Dermis microvascular lymphatic vessel endothelial cell (primary cell): ENCODE results near the gene GPR107. TPM values are rescaled to one million over a fixed set of nuclear protein-coding genes. Genes with fewer than 3 reads are reported as not detected.

Experiments
- DNase-seq, 2 donors: peaks; one replicate each; pipeline versions ENCODE4 v3.0.0 to v3.0.0-alpha.2; 2010; ENCODE audit warnings: low read depth in 2 of 2
- total RNA-seq: library from RNA; depleted of rRNA; stranded (reverse); fragments of >200 nt; gene quantifications from 2 replicates; pipeline ENCODE4 v1.2.1, GENCODE V29; 2014

Gene GPR107
- total RNA-seq, 1 donor from 2014 or later: 19.8 TPM

DNA sequence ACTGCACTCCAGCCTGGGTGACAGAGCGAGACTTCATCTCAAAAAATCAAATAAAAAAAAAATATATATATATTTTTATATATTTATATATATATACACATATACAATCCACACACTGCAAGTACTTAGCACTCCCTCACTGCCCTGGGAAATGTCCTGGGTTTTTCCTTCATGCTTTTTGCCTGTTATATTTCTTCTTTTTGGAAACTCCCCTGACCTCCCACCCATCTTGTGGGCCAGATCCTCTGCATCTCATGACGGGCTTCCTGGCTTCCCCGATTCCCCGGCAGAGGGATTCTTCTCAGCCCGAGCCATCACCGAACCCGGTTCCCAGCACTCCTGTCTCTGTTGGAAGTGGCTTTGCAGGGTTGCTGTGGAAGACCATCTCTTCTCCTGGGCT lies 79.0 kb downstream of the GPR107 start:
- no peak for DNase-seq

DNA sequence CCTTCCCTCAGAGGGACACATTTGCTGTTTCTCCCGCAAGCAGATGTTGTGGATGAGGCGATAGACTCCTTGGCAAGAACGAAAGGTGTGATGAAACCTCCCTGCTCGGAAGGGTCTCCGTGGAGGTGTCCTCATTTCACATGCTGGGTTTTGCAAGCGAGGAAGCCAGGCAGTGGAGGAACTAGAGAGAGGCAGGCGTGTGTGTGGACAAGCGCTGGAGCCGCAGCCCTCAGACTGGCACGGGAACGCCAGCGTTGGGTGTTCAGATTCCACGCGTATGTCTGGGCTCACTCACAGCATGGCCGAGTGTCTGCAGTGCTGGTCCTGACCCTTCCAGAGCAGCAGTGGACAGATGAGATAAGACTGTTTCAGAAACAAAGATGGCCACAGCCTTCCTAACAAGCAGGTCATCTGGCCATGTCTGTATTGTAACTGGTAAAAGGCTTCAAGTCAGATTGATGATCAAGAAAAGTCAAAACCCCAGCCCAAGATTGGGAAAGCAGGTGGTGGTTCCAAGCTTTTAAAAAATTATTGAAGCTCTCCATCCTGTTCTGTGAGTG lies 83.5 kb downstream of the GPR107 start:
- DNase-seq: no peak

DNA sequence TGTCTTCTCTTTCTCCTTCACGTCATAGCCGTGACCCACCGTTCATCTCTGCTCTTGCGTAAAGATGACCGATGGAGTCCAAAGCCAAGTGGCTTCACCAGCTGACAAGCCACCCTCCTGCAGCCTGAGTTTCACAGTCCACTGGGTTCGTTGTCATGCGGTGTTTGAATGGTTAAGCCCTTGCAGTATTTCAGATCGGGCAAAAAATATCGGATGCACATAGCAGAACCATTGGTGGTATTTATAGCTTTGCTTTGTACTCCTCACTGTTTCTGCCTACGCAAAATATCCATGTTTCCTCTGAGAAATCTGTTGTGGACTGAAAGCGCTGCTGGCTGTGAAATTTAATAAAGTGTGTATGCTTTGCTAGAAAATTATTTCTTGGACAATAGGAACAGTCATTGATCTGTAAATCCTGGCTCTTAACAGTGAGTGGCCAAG lies 84.0 kb downstream of the GPR107 start:
- no peak for DNase-seq

DNA sequence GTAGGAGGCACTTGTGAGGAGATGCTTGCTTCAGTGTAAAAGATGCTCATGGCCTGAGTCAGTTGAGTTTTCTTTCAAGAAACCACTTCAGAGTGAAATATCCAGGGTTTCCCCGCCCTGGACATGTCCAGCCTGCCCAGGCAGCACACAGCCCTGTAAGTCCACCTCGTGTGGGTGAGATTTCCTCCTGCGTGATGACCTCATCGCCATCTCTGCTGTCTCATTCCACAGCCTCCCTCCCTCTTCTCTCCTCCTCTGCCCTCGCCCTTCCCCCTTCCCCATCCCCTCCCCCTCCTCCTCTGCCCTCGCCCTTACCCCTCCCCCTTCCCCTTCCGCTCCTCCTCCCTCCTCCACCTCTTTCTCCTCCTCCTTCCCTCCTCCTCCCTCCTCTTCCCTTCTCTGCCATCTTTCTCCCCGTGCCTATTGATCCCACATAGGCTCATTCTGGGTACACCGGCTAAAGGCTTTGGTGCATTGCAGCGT lies 84.5 kb downstream of the GPR107 start:
- peak in 1 of 2 donors; percentile 65 for DNase-seq

DNA sequence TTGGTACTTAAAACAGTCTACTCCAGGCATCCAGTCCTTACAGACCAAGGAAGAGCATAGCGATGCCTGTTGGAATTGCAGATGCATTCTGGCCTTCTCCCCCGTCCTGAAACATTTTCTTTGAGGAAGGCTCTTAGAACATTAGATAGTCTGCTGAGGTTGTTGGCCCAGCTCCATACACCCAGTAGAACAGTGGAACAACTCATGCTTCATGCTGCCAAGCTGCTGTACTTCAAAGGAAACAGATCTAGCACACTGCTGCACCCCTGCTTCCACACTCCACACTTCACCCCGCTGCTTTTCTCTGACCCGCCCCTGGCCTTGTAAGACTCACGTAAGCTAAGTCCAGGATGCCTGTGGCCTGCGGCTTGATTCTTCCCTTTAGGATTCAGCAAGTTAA lies 85.1 kb downstream of the GPR107 start:
- DNase-seq: peak in 1 of 2 donors; percentile 54

DNA sequence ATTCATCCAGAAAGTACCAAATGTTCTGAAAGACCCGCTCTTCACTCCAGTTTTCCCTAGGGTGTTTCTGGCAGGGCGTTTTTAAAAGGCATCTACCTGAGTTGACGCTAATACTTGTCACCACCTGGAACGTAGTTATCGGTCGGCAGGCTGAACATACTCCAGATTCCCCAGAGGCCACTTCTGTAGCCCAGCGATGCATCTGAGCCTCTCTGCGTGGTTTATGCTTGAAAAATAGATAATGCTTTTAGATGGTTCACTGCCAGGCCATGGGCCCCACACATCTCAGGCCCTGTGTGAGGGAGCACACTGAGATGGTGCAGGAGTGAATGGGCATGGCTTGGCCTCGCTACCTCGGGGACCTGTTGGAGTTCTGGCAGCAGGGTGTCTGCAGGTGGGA lies 85.5 kb downstream of the GPR107 start:
- no peak for DNase-seq

DNA sequence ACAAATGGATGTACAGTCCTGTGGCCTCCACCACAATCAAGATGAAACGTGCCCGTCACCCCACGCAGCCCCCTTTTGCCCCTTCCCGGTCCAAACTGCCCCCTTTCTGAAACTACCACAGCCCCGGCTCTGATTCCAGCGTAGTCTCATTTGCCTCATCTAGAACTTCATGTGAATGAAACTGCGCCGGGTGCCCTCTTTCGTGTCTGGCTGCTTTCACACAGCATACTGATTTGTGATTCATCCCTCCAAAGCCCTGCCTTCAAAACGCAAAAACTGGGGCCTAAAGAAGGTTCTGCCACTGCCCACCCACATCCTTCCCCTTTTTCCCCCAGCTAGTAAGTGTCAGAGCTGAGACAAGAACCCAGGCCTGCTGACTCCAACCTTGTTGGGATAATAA lies 87.0 kb downstream of the GPR107 start:
- DNase-seq: no peak

DNA sequence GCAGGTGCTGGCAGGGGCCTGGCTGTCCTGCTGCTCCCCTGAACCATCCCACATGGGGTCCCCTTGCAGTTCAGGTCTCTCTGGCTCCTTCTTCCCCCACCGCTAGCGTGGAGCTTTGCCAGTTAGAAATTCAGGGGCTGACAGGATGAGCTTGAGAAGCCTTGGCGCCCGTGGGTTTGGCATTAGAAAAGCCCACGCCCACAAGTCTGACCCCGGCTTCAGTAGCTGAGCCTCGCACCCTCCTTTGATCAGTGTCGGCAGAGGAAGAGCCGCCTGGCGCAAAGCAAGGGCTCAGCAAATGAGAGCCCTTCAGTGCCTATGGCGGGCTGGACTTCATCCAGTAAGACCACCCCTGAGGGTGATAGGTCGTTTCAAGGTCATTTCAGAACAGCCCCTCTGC lies 88.3 kb downstream of the GPR107 start:
- DNase-seq: no peak

DNA sequence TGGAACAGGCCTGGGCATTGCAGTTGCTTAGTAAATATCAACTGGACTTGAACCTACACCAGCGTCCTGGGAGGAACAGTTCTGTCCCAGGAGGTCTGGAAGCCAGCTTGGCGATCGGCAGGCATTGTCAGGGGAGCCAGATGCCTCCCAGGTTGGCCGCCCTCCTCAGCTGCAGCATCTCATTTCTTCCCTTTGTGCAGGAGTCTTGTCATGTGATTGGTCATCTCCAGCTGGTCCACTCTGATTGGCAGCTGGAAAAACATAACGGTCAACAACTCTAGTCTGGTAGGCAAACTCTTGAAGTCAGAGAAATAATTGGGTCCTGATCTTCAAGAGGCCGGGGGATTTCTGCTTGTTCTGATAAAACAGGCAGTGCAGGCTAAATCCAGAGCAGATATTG lies 88.9 kb downstream of the GPR107 start:
- DNase-seq: no peak

DNA sequence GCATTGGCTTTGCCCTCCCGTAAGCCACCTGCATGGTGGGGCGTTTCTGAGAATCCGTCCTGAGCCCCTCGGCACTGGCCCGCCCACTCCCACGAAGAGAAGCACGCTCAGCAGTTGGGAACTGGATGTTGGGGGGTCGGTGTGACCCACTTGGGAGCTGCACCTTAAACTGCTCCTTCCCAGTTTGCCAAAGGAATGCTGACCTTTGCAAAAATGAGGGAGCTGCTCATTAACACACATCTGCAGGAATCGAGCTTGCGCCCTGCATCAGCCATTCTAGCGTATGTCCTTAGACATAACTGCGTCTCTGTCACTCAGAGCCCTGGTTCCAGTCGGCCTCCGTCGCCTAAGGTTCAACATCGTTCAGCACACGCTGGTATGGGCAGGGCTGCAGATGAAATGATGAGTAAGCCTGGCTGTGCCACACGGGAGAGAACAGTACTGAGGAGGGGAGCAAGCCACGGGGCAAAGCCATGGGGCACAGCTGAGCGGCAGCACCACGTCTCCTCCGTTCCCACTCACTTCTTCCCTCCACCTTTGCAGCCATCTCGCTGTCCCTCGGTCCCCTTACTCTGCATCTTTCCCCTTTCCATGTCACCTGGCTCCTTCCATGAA lies 89.7 kb downstream of the GPR107 start:
- no peak for DNase-seq

DNA sequence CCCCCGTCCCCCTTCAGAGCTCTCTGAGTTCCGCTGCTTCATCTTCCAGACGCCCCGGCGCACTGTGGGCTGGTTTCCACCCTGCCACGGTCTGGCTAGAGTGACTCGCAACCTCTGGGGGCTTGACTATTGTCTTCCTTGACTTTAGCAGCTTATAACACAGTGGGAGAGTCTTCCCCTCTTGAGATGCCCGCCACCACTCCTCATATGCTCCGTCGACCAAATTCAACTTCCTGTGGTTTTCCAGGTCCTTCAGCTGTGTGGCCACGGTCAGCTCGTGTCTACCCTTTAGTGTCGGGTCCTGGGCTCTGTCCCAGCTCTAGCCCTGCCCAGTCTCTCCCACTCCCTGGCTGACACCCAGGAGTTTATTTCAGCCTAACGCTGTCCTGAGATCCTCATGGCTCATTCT lies 90.3 kb downstream of the GPR107 start:
- no peak for DNase-seq

DNA sequence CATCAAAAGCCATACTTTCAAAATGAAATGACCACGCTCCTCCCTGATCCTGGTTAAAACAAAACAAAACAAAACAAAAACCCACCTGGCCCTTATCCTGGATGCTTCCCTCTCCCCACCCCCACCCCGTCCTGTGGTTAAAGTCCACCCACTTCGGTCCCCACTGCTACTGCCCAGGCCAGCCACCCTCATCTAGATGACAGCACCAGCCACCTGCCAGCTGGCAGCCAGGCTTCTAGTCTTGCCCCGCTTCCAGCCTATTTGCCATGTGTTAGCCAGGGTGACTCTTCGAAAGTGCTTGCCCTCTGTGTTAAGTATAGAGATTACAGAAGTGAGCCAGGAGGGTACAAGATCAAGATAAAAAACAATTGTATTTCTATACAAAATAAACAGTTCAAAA lies 91.0 kb downstream of the GPR107 start:
- no peak for DNase-seq

DNA sequence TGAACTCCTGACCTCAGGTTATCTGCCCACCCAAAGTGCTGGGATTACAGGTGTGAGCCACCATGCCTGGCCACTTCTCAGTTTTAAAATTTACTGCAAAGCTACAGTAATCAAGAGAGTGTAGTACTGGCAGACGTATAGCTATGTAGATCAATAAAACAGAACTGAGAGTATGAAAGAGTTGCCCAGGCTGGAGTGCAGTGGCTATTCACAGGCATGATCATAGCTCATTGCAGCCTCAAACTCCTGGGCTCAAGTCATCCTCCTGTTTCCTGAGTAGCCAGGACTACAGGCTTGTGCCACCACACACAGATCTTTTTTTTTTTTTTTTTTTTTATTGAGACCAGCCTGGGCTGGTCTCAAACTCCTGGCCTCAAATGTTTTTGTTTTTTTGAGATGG lies 92.0 kb downstream of the GPR107 start:
- no peak for DNase-seq

DNA sequence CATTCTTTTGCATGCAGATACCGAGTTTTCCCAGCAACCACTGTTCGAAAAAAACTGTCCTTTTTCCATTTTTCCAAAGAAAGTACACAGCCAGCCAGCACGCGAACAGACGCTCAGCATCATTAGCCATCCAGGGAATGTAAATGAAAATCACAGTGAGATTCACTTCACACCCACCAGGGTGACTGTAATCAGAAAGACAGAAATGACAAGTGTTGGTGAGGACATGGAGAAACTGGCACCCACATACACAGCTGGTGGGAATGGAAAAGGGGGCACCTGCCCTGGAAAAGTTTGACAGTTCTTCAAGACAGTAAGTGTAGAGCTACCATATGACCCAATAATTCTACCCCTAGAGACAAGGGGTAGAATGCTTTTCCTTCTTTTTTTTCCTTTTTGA lies 93.5 kb downstream of the GPR107 start:
- no peak for DNase-seq

DNA sequence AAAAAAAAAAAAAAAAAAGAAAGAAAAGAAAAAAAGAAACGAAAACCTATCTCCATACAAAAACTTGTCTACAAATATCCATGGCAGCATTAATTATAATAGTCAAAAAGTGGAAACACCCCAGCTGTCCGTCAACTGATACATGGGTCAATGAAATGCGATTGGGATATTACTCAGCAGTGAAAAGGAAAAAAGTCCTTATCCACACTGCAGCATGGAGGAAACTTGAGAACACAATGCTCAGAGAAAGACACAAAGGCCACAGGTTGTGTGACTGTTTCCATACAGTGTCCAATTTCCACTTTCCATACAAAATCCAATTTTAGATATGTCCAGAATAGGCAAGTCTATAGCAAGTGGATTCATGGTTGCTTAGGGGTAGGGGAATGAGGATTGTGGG lies 94.2 kb downstream of the GPR107 start:
- DNase-seq: no peak

DNA sequence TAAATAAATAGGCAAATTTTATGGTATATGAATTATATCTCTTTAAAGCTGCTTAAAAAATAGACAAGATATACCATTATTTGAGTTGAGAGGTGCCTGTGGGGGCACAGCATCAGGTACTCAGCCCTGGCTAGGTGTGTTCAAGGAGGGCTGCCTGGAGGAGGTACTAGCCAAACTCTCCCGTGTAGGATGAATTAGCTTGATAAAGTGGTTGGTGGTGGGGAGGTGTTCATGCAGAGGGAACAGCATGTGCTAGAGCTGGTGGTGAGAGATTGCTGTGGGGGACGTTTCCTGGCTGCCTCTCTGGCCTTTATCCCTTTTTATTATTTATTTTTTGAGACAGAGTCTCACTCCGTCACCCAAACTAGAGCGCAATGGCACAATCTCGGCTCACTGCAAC lies 95.3 kb downstream of the GPR107 start:
- no peak for DNase-seq

DNA sequence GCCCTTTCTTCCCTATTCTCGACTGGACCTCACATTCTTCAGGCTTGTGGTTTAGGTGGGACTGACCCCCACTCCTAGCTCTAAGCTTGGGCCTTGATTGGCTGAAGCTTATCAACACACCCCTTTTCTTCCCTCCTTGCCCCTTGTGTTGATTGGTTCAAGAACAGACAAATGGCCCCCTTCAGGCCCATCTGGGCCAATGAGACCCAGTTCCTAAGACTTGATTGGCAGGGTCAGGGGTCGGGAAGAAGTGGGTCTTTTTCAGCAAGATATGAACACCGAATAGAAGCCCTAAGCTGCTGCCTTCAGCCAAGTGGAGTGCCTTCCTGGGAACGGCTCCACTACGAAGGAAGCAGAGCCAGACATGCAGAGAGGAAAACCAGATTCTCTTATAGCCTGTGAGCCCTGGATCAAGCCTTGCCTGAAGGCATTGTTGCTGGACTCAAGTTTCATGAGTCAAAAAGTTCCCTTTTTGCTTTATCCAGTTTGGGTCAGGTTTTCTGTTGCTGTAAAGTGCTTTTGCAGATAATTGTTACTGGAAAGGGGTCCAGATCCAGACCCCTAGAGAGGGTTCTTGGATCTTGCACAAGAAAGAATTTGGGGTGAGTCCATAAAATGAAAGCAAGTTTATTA lies 96.1 kb downstream of the GPR107 start:
- DNase-seq: no peak

DNA sequence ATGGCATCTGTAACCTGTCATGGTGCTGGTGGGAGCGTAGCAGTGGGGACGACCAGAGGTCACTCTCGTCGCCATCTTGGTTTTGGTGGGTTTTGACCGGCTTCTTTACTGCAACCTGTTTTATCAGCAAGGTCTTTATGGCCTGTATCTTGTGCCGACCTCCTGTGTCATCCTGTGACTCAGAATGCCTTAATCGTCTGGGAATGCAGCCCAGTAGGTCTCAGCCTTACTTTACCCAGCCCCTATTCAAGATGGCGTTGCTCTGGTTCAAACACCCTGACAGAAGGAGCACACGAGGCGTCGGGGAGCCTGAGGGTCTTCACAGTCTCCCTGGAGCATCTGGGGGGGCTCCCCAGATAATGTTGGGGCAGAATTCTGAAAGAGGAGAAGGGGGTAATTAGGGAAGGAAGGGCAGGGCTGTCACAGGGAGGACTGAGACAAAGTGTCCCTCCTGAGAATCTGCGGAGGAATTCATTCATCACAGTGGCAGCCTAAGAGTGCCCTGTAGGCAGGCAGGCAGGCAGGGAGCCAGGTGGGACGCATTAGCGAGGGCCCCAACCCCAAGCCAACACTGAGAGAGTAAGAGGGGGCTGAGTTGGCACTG lies 97.2 kb downstream of the GPR107 start:
- DNase-seq: peak in 1 of 2 donors; percentile 24

DNA sequence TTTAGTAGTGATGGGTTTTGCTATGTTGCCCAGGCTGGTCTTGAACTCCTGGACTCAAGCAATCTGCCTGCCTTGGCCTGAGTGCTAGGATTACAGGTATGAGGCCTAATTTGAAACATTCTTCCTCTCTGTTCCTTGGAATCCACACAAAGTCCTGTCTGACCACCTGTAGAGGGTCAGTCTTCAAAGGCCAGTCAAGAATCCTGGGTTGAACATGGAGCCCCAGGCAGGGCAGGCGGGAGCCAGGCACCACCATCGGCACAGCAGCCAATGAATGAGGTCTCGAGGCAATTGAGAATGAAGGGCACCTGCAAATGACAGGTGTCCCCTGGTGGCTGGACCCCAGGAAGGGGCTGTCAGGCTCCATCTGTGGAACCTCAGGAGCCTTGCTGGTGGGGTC lies 101.1 kb downstream of the GPR107 start:
- no peak for DNase-seq

DNA sequence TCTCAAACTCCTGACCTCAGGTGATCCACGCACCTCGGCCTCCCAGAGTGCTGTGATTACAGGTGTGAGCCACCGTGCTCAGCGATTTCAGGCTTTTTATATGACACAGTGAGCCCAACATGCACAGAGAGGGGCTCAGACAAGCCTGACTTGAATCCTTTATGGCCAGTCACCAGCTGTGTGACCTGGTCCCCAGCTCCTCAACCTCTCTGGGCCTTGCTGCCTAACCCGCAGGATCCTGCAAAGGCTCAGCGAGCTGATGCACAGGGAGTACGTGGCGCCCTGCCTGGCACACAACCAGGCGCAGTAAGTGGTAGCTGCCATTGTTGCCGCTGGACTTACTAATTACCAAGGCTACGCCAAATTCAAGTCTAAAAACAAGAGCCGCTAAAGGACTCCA lies 101.9 kb downstream of the GPR107 start:
- no peak for DNase-seq

DNA sequence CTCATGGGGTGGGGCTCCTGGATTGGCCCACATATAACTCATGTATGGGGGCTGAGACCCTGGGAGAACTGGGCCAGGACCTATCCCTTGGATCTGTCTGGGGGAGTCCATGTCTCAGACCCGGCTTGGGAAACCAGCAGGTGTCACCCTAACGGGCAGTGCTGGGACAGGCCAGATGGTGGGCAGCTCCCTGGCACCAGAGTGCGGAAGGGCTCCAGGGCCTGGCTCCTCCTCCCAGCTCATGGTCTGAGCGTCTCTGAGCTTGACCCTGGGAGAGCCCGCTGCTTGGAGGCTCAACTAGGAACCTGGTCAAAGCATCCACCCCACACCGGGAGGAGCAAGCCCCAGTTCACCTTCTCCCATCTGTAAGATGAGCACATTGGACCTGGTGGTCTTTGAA lies 103.0 kb downstream of the GPR107 start:
- peak; percentile 17 to 35 for DNase-seq

DNA sequence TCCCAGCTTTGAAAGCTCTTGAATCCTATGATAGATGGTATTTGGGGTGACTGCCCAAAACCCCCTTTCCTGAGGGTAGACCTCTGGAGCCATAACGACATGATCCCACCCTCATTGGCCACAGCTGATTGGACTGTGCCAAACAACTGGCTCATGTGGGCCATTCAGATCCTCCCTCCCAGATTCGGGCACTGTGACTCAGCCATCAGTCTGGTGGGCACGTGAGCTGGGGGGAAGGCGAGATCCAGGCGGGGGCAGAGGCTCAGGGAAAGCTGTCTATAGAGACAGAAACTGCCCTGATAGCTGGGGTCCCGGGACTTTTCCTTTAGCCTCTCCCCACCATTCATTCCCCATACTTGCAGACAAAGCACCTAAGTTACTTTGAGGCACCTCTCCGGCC lies 103.4 kb downstream of the GPR107 start:
- no peak for DNase-seq

DNA sequence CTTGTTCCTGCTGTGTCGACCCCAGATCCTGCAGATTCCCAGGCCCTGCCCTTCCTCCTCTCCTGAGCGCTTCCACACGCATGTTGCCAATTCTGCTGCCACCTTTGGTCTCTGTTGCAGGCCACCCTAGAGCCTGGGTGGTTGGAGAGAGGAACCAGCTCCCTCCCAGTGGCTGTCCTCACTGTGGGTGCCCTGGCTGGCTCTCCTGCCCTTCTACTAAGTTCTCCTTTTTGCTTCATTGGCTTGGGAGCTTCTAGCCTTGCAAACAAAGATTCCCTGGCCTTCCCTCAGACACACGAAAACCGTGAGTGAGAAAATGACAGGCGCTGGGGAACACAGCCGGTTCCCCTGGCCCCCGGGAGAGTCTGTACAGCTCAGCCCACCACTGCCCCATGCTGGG lies 104.3 kb downstream of the GPR107 start:
- DNase-seq: no peak
